Kidney (tissue), 14 donors: ENCODE results near the gene LRR1. TPM values are rescaled to one million over a fixed set of nuclear protein-coding genes. Genes with fewer than 3 reads are reported as not detected.
A peak's percentile ranks its signal among the peaks of the same experiment; 100 is the strongest.

ENCODE experiments used
- DNase-seq, 5 donors: peaks; one replicate each; pipeline ENCODE4 v3.0.0-alpha.2; 2013 to 2020
- FAIRE-seq: peaks from 2 replicates; lab custom pipeline; 2012; peaks lifted over from hg19 to GRCh38; lab: Jason Lieb, UNC
- H3K27ac ChIP-seq, 2 donors: one replicate each; pipeline ENCODE4 v1.7.0; 2013; ENCODE audit warnings: low read depth in 2 of 2, low read length in 2 of 2, inconsistent platforms in 1 of 2
- H3K27me3 ChIP-seq: one replicate; pipeline ENCODE4 v1.7.1; 2013; ENCODE audit warnings: low read length, inconsistent platforms; ENCODE audit not compliant: control insufficient read depth, insufficient read depth
- H3K36me3 ChIP-seq, 3 donors: one replicate each; pipeline versions ENCODE4 v1.7.0 to v1.7.1; 2013; ENCODE audit warnings: low read length in 3 of 3, control low read depth in 1 of 3, inconsistent platforms in 1 of 3; ENCODE audit not compliant: insufficient read depth in 3 of 3, control insufficient read depth in 2 of 3
- H3K4me1 ChIP-seq, 3 donors: one replicate each; pipeline versions ENCODE4 v1.7.0 to v1.7.1; 2013; ENCODE audit warnings: low read length in 3 of 3, inconsistent platforms in 1 of 3, low read depth in 1 of 3; ENCODE audit not compliant: control insufficient read depth in 2 of 3, insufficient read depth in 2 of 3
- H3K4me3 ChIP-seq, 3 donors: one replicate each; pipeline versions ENCODE4 v1.7.0 to v1.8.1; 2013; ENCODE audit warnings: low read length in 3 of 3, control low read depth in 1 of 3, inconsistent platforms in 1 of 3
- H3K9ac ChIP-seq, 3 donors: one replicate each; pipeline versions ENCODE4 v1.7.0 to v1.7.1; 2013; ENCODE audit warnings: low read length in 3 of 3, control low read depth in 1 of 3, inconsistent platforms in 1 of 3
- H3K9me3 ChIP-seq, 3 donors: one replicate each; pipeline versions ENCODE4 v1.7.0 to v1.7.1; 2013; ENCODE audit warnings: low read length in 3 of 3, control low read depth in 1 of 3, inconsistent platforms in 1 of 3; ENCODE audit not compliant: control insufficient read depth in 2 of 3, insufficient read depth in 1 of 3
- CTCF ChIP-seq: IDR thresholded peaks from 3 replicates; pipeline ENCODE4 v1.5.1; 2012; ENCODE audit warnings: mild to moderate bottlenecking, moderate library complexity, borderline replicate concordance; ENCODE audit not compliant: insufficient read depth; ENCODE audit errors: extremely low read depth
- intact Hi-C: fragments of 100-400 bp; cut with DNase I; formaldehyde crosslinking; loops from one replicate; pipeline ENCODE4 v1.11.1; 2022
- polyA plus RNA-seq: library from polyadenylated mRNA; stranded (reverse); fragments of 350-450 nt; fragmentation: Illumina TruSeq; extraction: RNeasy Lipid Tissue Mini Kit (QIAGEN cat#74804); gene quantifications from one replicate; pipeline ENCODE4 v1.2.3, GENCODE V29; 2014; ENCODE audit warnings: low read depth, low replicate concordance; ENCODE audit not compliant: insufficient read depth
- total RNA-seq: library from RNA; stranded (reverse); fragmentation: NEBNext Ultra II Directional; extraction: Animal tissue kit (Norgen Biotek cat#: 25700); gene quantifications from one replicate; pipeline ENCODE4 v1.2.1, GENCODE V29; 2021
- donor health status: control.
- donor health status: control.
- donor health status: control.
- donor health status: control.
- donor health status: control.
- donor health status: DM: yes; HTN: yes; CAD: no.
- donor health status: Normal renal cell carcinoma (clear cell type).

LRR1 gene
- total and polyA plus RNA-seq, 2 donors from 2014 or later, result 6.6 to 7.7 TPM

GRCh38 chr14:49612251-49612650, 13.5 kb downstream of the LRR1 start:
- Histone ChIP-seq H3K9ac (no peak overlapping the region), H3K36me3 (no peaks in the 10 kb centered on the region), H3K4me1 (no peaks in the 10 kb centered on the region), H3K9me3 (no peaks in the 10 kb centered on the region), H3K4me3 (no peak overlapping the region), H3K27ac (no peak overlapping the region), H3K27me3 (no peaks in the 10 kb centered on the region)
- no peak for TF ChIP-seq CTCF
- intact Hi-C loops, result no loop called here
- no peak for FAIRE-seq
- DNase-seq, result no peak

- no peak overlapping the region for H3K4me3 ChIP-seq
- FAIRE-seq (no peak), DNase-seq (peak in 1 of 5 donors; percentile 17)
- H3K27me3 ChIP-seq, result no peaks in the 10 kb centered on the region
- intact Hi-C loops, result no loop called here
- no peaks in the 10 kb centered on the region for H3K4me1 ChIP-seq
- TF ChIP-seq CTCF, result no peak
- no peaks in the 10 kb centered on the region for H3K36me3 ChIP-seq
- no peak overlapping the region for H3K27ac ChIP-seq
- H3K9ac ChIP-seq, result no peak overlapping the region
- no peaks in the 10 kb centered on the region for H3K9me3 ChIP-seq
Measured at GRCh38 chr14:49612671-49613070, 13.9 kb downstream of the LRR1 start.

GRCh38 chr14:49614196-49614595, 15.5 kb downstream of the LRR1 start:
- Histone ChIP-seq H3K9me3 (no peaks in the 10 kb centered on the region), H3K9ac (no peak overlapping the region), H3K36me3 (peaks cover 0 to 5% (median 2%) of the 10 kb centered on the region in 3 donors), H3K4me1 (no peaks in the 10 kb centered on the region), H3K4me3 (no peak overlapping the region), H3K27me3 (no peaks in the 10 kb centered on the region), H3K27ac (no peak overlapping the region)
- DNase-seq, result no peak
- FAIRE-seq, result no peak
- no peak for TF ChIP-seq CTCF
- intact Hi-C loops, result no loop called here

GRCh38 chr14:49615776-49616175, 17.0 kb downstream of the LRR1 start:
- FAIRE-seq, result no peak
- Histone ChIP-seq H3K36me3 (peaks cover 0 to 5% (median 2%) of the 10 kb centered on the region in 3 donors), H3K4me1 (peaks cover 0 to 4% (median 0%) of the 10 kb centered on the region in 3 donors), H3K9ac (no peak overlapping the region), H3K27ac (no peak overlapping the region), H3K27me3 (no peaks in the 10 kb centered on the region), H3K4me3 (no peak overlapping the region), H3K9me3 (no peaks in the 10 kb centered on the region)
- TF ChIP-seq CTCF, result no peak
- no peak for DNase-seq
- intact Hi-C loops, result no loop called here
